HL-60 (cell line): ENCODE results near the gene GPATCH8.

Experiments used
- CTCF ChIP-seq: IDR thresholded peaks from one replicate; pipeline ENCODE4 v1.5.1; 2011; ENCODE audit warnings: low read length, control low read depth, inconsistent platforms; ENCODE audit not compliant: insufficient read depth
- GABPA ChIP-seq: IDR thresholded peaks from 2 replicates; pipeline ENCODE4 v1.6.1; 2012; ENCODE audit warnings: low read depth
- POLR2AphosphoS5 ChIP-seq: IDR thresholded peaks from 2 replicates; pipeline ENCODE4 v1.6.1; 2012; ENCODE audit warnings: low read depth
- SPI1 ChIP-seq: IDR thresholded peaks from 2 replicates; pipeline ENCODE4 v1.6.1; 2012; ENCODE audit warnings: low read depth, mild to moderate bottlenecking, borderline replicate concordance

- TF ChIP-seq CTCF (no peak), GABPA (no peak), SPI1 (no peak), POLR2AphosphoS5 (no peak)
Observed at GRCh38 chr17:44543213-44543904, 40.2 kb upstream of the GPATCH8 start.
